Fibroblast of lung (primary cell): ENCODE results near the gene CHI3L1. TPM values are rescaled to one million over a fixed set of nuclear protein-coding genes. Genes with fewer than 3 reads are reported as not detected.

Experiments
- DNase-seq, 2 donors: peaks; one replicate each; pipeline versions ENCODE4 v3.0.0 to v3.0.0-alpha.2; 2010; ENCODE audit warnings: low read depth in 2 of 2
- H2AFZ ChIP-seq: 2 replicates; pipeline ENCODE4 v1.5.1; 2012; ENCODE audit warnings: low read length, control low read depth, inconsistent platforms
- H3K27ac ChIP-seq: 2 replicates; pipeline ENCODE4 v1.5.1; 2011; ENCODE audit warnings: low read length, control low read depth; ENCODE audit not compliant: insufficient read depth
- H3K27me3 ChIP-seq: 2 replicates; pipeline ENCODE4 v1.5.1; 2011; ENCODE audit warnings: mild to moderate bottlenecking, low read length; ENCODE audit not compliant: control insufficient read depth, insufficient read depth
- H3K36me3 ChIP-seq: 2 replicates; pipeline ENCODE4 v1.5.1; 2011; ENCODE audit warnings: low read length; ENCODE audit not compliant: control insufficient read depth, insufficient read depth
- H3K4me1 ChIP-seq: 2 replicates; pipeline ENCODE4 v1.5.1; 2011; ENCODE audit warnings: low read length; ENCODE audit not compliant: control insufficient read depth, insufficient read depth; ENCODE audit errors: extremely low read depth
- H3K4me2 ChIP-seq: 2 replicates; pipeline ENCODE4 v1.5.1; 2011; ENCODE audit warnings: low read length, control low read depth; ENCODE audit not compliant: insufficient read depth; ENCODE audit errors: extremely low read depth
- H3K4me3 ChIP-seq, 4 experiments: fragments of 200-600 bp in 1 of 4; sonication (generic) in 1 of 4; replicated peaks in 1 of 4; 2 replicates each; pipeline ENCODE4 v1.5.1; 2011 to 2016; ENCODE audit warnings: low read length in 4 of 4, low read depth in 3 of 4, mild to moderate bottlenecking in 3 of 4, control low read depth in 2 of 4, inconsistent platforms in 1 of 4, mixed read lengths in 1 of 4; ENCODE audit not compliant: insufficient read depth in 1 of 4; ENCODE audit errors: control extremely low read depth in 1 of 4
- H3K79me2 ChIP-seq: 2 replicates; pipeline ENCODE4 v1.5.1; 2012; ENCODE audit warnings: mild to moderate bottlenecking, low read length, inconsistent platforms; ENCODE audit not compliant: control insufficient read depth, insufficient read depth
- H3K9ac ChIP-seq: 2 replicates; pipeline ENCODE4 v1.5.1; 2011; ENCODE audit warnings: mild to moderate bottlenecking, low read length, control low read depth; ENCODE audit not compliant: insufficient read depth
- H3K9me3 ChIP-seq: 2 replicates; pipeline ENCODE4 v1.5.1; 2012; ENCODE audit warnings: low read depth, low read length; ENCODE audit not compliant: control insufficient read depth, insufficient read depth
- H4K20me1 ChIP-seq: 2 replicates; pipeline ENCODE4 v1.5.1; 2011; ENCODE audit warnings: low read length; ENCODE audit not compliant: control insufficient read depth, insufficient read depth; ENCODE audit errors: extremely low read depth
- CTCF ChIP-seq, 2 donors: IDR thresholded peaks in 1 of 2; conservative IDR thresholded peaks in 1 of 2; 1 replicate in 1 of 2; 2 replicates in 1 of 2; pipeline ENCODE4 v1.5.1; 2011 to 2012; ENCODE audit warnings: low read length in 2 of 2, control low read depth in 1 of 2, inconsistent platforms in 1 of 2, low read depth in 1 of 2, mild to moderate bottlenecking in 1 of 2
- EZH2 ChIP-seq: IDR thresholded peaks from 2 replicates; pipeline ENCODE4 v1.5.1; 2012; ENCODE audit warnings: low read length, control low read depth, mild to moderate bottlenecking; ENCODE audit errors: missing control alignments
- polyA plus RNA-seq, 2 donors: library from polyadenylated mRNA; depleted of rRNA in 1 of 2; stranded (reverse) in 1 of 2; unstranded in 1 of 2; fragments of >200 nt; gene quantifications; 2 replicates each; pipeline ENCODE4 v1.2.1, GENCODE V29; 2011 to 2012; ENCODE audit warnings: missing spikeins in 1 of 2
- total RNA-seq: library from RNA; depleted of rRNA; stranded (reverse); fragments of >200 nt; gene quantifications from 2 replicates; pipeline ENCODE4 v1.2.1, GENCODE V29; 2014

Gene CHI3L1
- total and polyA plus RNA-seq, 2 donors (not counting 1 experiment from before 2014, with no cell fraction given), result 3.0 to 42.8 TPM

GRCh38 chr1:203208181-203208580 lies 21.7 kb upstream of the CHI3L1 start:
- no peaks in the 10 kb centered on the region for H3K27me3 ChIP-seq
- no peak overlapping the region for H3K4me3 ChIP-seq
- DNase-seq, result no peak
- no peaks in the 10 kb centered on the region for H3K36me3 ChIP-seq
- no peaks in the 10 kb centered on the region for H3K9me3 ChIP-seq
- TF ChIP-seq CTCF (conservative IDR thresholded peaks at IDR 0.05 in 1 of 2, IDR thresholded peaks at IDR 0.05 in 1 of 2; ENCODE audit: low read depth in 1 of 2, low read length in 2 of 2) (no peak), EZH2 (no peak)
- no peak overlapping the region for H3K4me2 ChIP-seq
- H3K27ac ChIP-seq, result no peak overlapping the region
- H3K4me1 ChIP-seq, result no peaks in the 10 kb centered on the region
- H3K9ac ChIP-seq, result no peak overlapping the region
- no peaks in the 10 kb centered on the region for H3K79me2 ChIP-seq
- H4K20me1 ChIP-seq, result no peaks in the 10 kb centered on the region
- no peak overlapping the region for H2AFZ ChIP-seq

- Histone ChIP-seq H4K20me1 (no peaks in the 10 kb centered on the region), H2AFZ (no peak overlapping the region), H3K9ac (no peak overlapping the region), H3K27ac (no peak overlapping the region), H3K79me2 (no peaks in the 10 kb centered on the region), H3K27me3 (no peaks in the 10 kb centered on the region), H3K4me2 (no peak overlapping the region), H3K4me1 (peaks cover under 1% of the 10 kb centered on the region), H3K36me3 (no peaks in the 10 kb centered on the region), H3K4me3 (no peak overlapping the region), H3K9me3 (no peaks in the 10 kb centered on the region)
- no peak for DNase-seq
- TF ChIP-seq CTCF (conservative IDR thresholded peaks at IDR 0.05 in 1 of 2, IDR thresholded peaks at IDR 0.05 in 1 of 2; ENCODE audit: low read depth in 1 of 2, low read length in 2 of 2) (no peak), EZH2 (no peak)
Observed at GRCh38 chr1:203207751-203208150, 21.2 kb upstream of the CHI3L1 start.

GRCh38 chr1:203206129-203206687 lies 19.7 kb upstream of the CHI3L1 start:
- no peaks in the 10 kb centered on the region for H4K20me1 ChIP-seq
- H3K79me2 ChIP-seq, result no peaks in the 10 kb centered on the region
- peak in 1 of 2 donors; percentile 31 for DNase-seq
- no peak overlapping the region for H3K27ac ChIP-seq
- no peaks in the 10 kb centered on the region for H3K9me3 ChIP-seq
- H3K4me1 ChIP-seq, result peaks cover 2% of the 10 kb centered on the region
- H3K4me2 ChIP-seq, result no peak overlapping the region
- H3K27me3 ChIP-seq, result no peaks in the 10 kb centered on the region
- H3K9ac ChIP-seq, result no peak overlapping the region
- H3K36me3 ChIP-seq, result no peaks in the 10 kb centered on the region
- no peak overlapping the region for H2AFZ ChIP-seq
- no peak overlapping the region for H3K4me3 ChIP-seq
- TF ChIP-seq EZH2, result no peak
- TF ChIP-seq CTCF (conservative IDR thresholded peaks at IDR 0.05 in 1 of 2, IDR thresholded peaks at IDR 0.05 in 1 of 2; ENCODE audit: low read depth in 1 of 2, low read length in 2 of 2), result no peak
